Vagina (tissue), 2 donors: ENCODE data around the gene SH3D19.

Experiments
- POLR2A ChIP-seq, 2 donors: fragments of 450-650 bp; IDR thresholded peaks; one replicate each; pipeline ENCODE4 v1.6.1; 2017; ENCODE audit warnings: antibody characterized with exemption in 2 of 2, mild to moderate bottlenecking in 2 of 2, moderate library complexity in 2 of 2
- TF ChIP-seq, protein P1 (sequence below), 3 experiments: fragments of 450-650 bp in 2 of 3; fragments of 200-600 bp in 1 of 3; sonication (generic) in 1 of 3; IDR thresholded peaks; one replicate each; pipeline ENCODE4 v1.5.1; 2017 to 2019; ENCODE audit warnings: antibody characterized with exemption in 3 of 3, mild to moderate bottlenecking in 2 of 3, moderate library complexity in 2 of 3

DNA sequence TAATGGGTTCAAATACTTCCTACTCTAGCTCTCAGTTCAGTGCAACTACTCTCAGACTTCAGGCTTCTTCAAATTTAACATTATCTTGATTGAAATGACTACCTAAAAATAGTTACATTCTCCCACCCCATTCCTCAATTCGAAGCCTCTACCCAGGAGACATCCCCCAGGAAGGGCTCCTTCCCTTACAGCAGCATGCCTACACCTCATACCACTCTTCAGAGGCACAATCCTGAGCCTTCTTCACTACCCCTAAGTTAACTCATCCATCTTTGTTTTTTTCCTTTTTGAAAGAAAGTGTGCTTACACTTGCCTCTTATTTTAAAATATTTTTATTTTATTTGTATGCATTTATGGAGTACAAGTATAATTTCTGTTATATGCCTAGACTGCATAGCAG lies 65.7 kb downstream of the SH3D19 start:
- no peak for TF ChIP-seq POLR2A (IDR thresholded peaks at IDR 0.05)
- TF ChIP-seq, protein P1, sequence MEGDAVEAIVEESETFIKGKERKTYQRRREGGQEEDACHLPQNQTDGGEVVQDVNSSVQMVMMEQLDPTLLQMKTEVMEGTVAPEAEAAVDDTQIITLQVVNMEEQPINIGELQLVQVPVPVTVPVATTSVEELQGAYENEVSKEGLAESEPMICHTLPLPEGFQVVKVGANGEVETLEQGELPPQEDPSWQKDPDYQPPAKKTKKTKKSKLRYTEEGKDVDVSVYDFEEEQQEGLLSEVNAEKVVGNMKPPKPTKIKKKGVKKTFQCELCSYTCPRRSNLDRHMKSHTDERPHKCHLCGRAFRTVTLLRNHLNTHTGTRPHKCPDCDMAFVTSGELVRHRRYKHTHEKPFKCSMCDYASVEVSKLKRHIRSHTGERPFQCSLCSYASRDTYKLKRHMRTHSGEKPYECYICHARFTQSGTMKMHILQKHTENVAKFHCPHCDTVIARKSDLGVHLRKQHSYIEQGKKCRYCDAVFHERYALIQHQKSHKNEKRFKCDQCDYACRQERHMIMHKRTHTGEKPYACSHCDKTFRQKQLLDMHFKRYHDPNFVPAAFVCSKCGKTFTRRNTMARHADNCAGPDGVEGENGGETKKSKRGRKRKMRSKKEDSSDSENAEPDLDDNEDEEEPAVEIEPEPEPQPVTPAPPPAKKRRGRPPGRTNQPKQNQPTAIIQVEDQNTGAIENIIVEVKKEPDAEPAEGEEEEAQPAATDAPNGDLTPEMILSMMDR (IDR thresholded peaks at IDR 0.05): no peak
